Stomach (tissue), 4 donors: ENCODE measurements around the gene FBH1.

Source experiments
- CTCF ChIP-seq, 7 experiments: fragments of 450-650 bp in 4 of 7; fragments of 200-600 bp in 3 of 7; sonication (generic) in 3 of 7; IDR thresholded peaks; one replicate each; pipeline ENCODE4 v1.5.1; 2016 to 2019; ENCODE audit warnings: antibody characterized with exemption in 7 of 7, control low read depth in 2 of 7, mild to moderate bottlenecking in 1 of 7
- EP300 ChIP-seq: sonication (generic); formaldehyde crosslinking; IDR thresholded peaks from one replicate; pipeline ENCODE4 v1.6.1; 2017; ENCODE audit warnings: antibody characterized with exemption
- POLR2A ChIP-seq, 4 donors: fragments of 450-650 bp; IDR thresholded peaks; one replicate each; pipeline ENCODE4 v1.6.1; 2016; ENCODE audit warnings: antibody characterized with exemption in 4 of 4, control low read depth in 2 of 4, mild to moderate bottlenecking in 1 of 4, moderate library complexity in 1 of 4

DNA sequence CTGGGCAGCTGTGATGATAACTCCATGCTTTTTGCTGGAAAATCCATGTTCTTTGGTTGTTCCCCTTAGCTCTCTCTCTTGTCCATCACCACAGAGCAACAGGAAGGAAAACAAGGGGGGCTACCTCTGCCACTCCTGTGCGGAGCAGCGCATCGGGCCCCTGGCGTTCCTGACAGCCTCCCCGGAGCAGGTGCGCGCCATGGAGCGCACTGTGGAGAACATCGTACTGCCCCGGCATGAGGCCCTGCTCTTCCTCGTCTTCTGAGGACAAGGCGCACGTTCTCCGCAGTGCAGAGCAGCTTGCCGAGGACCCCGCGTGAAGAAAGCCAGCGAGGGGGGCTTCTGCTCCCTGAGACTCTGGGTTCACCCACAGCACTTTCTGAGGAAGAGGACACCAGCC lies 47.0 kb downstream of the FBH1 start:
- no peak for TF ChIP-seq CTCF (IDR thresholded peaks at IDR 0.05)
- no peak for TF ChIP-seq POLR2A (IDR thresholded peaks at IDR 0.05)
- TF ChIP-seq EP300, result no peak
